Raji (cell line): ENCODE results near the gene CFAP221.

Experiments used
- POLR2A ChIP-seq: IDR thresholded peaks from 2 replicates; pipeline ENCODE4 v1.6.1; 2011; ENCODE audit warnings: low read depth, low read length, control low read depth; ENCODE audit not compliant: insufficient read depth

Gene CFAP221

GRCh38 chr2:119645173-119645855 lies 101.1 kb downstream of the CFAP221 start:
- TF ChIP-seq POLR2A = no peak

GRCh38 chr2:119646149-119646548 lies 101.9 kb downstream of the CFAP221 start:
- TF ChIP-seq POLR2A = no peak

- TF ChIP-seq POLR2A = no peak
Observed at GRCh38 chr2:119647440-119648169, 103.4 kb downstream of the CFAP221 start.

- TF ChIP-seq POLR2A = no peak
Observed at GRCh38 chr2:119649364-119649917, 105.2 kb downstream of the CFAP221 start.

GRCh38 chr2:119650206-119650605 lies 106.0 kb downstream of the CFAP221 start:
- no peak for TF ChIP-seq POLR2A

- no peak for TF ChIP-seq POLR2A
Observed at GRCh38 chr2:119650846-119651370, 106.7 kb downstream of the CFAP221 start.

- TF ChIP-seq POLR2A = no peak
Observed at GRCh38 chr2:119657466-119658145, 113.4 kb downstream of the CFAP221 start.

GRCh38 chr2:119659601-119660342 lies 115.5 kb downstream of the CFAP221 start:
- TF ChIP-seq POLR2A = no peak

- no peak for TF ChIP-seq POLR2A
Observed at GRCh38 chr2:119660343-119660658, 116.1 kb downstream of the CFAP221 start.

- no peak for TF ChIP-seq POLR2A
Observed at GRCh38 chr2:119662297-119662696, 118.0 kb downstream of the CFAP221 start.

- no peak for TF ChIP-seq POLR2A
Observed at GRCh38 chr2:119668546-119668945, 124.3 kb downstream of the CFAP221 start.

- no peak for TF ChIP-seq POLR2A
Observed at GRCh38 chr2:119671016-119671415, 126.8 kb downstream of the CFAP221 start.

GRCh38 chr2:119671752-119672151 lies 127.5 kb downstream of the CFAP221 start:
- TF ChIP-seq POLR2A = no peak

GRCh38 chr2:119672161-119672862 lies 128.1 kb downstream of the CFAP221 start:
- TF ChIP-seq POLR2A = no peak
